ENCODE results near the gene DCXR. TPM values are rescaled to one million over a fixed set of nuclear protein-coding genes. Genes with fewer than 3 reads are reported as not detected.

DCXR gene
- total and polyA plus RNA-seq, 10 of the 15 experiments (the other 5 are each of a cell fraction or from before 2014, with no cell fraction given) = 12.3 to 139 (median 88.9) TPM

GRCh38 chr17:82029990-82030469 lies 7.5 kb downstream of the DCXR start:
- no peaks in the 10 kb centered on the region; the same call in 1 of the 2 replicates for H3K4me1 ChIP-seq (ENCODE audit: control insufficient read depth, insufficient read depth, low read length)
- no peak for ATAC-seq
- H3K9me3 ChIP-seq (replicated peaks; ENCODE audit: control insufficient read depth, insufficient read depth, low read length) = no peaks in the 10 kb centered on the region
- ChIA-PET POLR2A (interaction anchor here (1.1 to 1.3 kb wide), 2 partner anchors 20 to 70 kb away, joined by 3 read pairs; no protein-coding TSS in a partner anchor), CTCF (interaction anchor here (0.6 to 2.3 kb wide), 15 partner anchors 8 to 827 kb away, joined by 3 to 19 read pairs (median 3); no protein-coding TSS in a partner anchor), RAD21 (ENCODE audit: unreplicated experiment) (interaction anchor here (0.6 to 1.5 kb wide), 8 partner anchors 10 to 321 kb away, joined by 3 to 4 read pairs (median 4); no protein-coding TSS in a partner anchor), SMC1A (ENCODE audit: uncharacterized antibody, unreplicated experiment) (interaction anchor here (0.7 to 2.5 kb wide), 5 partner anchors 76 to 389 kb away, joined by 3 to 13 read pairs (median 4); no protein-coding TSS in a partner anchor)
- peak overlapping the region; percentile 94 for H3K4me2 ChIP-seq (ENCODE audit: control insufficient read depth, insufficient read depth)
- in situ Hi-C loops (cut with MboI) (no loop called here), intact Hi-C loops (cut with micrococcal nuclease; ENCODE audit: unreplicated experiment) (no loop called here)
- H3K36me3 ChIP-seq (ENCODE audit: control insufficient read depth in 2 of 2, insufficient read depth in 2 of 2, low read length in 1 of 2) = no peaks in the 10 kb centered on the region; a peak in 3 of 4 replicates
- no peak overlapping the region for H2AFZ ChIP-seq (ENCODE audit: control insufficient read depth, low read depth, low read length)
- no TSS peak for BruUV-seq (replicated peaks)
- no peak for FAIRE-seq
- no peak for DNase-seq (ENCODE audit: low read depth, low spot score)
- H3K9ac ChIP-seq (ENCODE audit: control insufficient read depth, insufficient read depth, low read length) = no peak overlapping the region
- no peak for TF ChIP-seq MAX (IDR thresholded peaks at IDR 0.05; ENCODE audit: low read depth, low read length)
- H3K27ac ChIP-seq (ENCODE audit: control insufficient read depth, insufficient read depth) = no peak overlapping the region
- no peaks in the 10 kb centered on the region for H3K27me3 ChIP-seq (replicated peaks in 1 of 2; ENCODE audit: control insufficient read depth in 2 of 2, insufficient read depth in 2 of 2, low read length in 1 of 2)
- 81% methylated on average over 18 of the region's 31 CpGs for WGBS (ENCODE audit: insufficient coverage, insufficient replicate concordance, low lambda C conversion rate, missing lambda C conversion rate)
- no peaks in the 10 kb centered on the region for H3K79me2 ChIP-seq (ENCODE audit: control insufficient read depth, insufficient read depth, low read length)
- no peak overlapping the region for H3K4me3 ChIP-seq
- no peaks in the 10 kb centered on the region for H4K20me1 ChIP-seq (ENCODE audit: control insufficient read depth, insufficient read depth)

- ChIA-PET POLR2A (interaction anchor here (1.1 to 1.3 kb wide), 2 partner anchors 21 to 69 kb away, joined by 3 read pairs; no protein-coding TSS in a partner anchor), SMC1A (ENCODE audit: uncharacterized antibody, unreplicated experiment) (interaction anchor here (2.5 kb wide), 1 partner anchor 125 kb away, joined by 13 read pairs; no protein-coding TSS in a partner anchor), RAD21 (ENCODE audit: unreplicated experiment) (interaction anchor here (1.2 to 1.5 kb wide), 5 partner anchors 77 to 321 kb away, joined by 3 to 4 read pairs (median 4); no protein-coding TSS in a partner anchor), CTCF (interaction anchor here (0.5 to 2.3 kb wide), 9 partner anchors 9 to 385 kb away, joined by 3 to 19 read pairs (median 4); no protein-coding TSS in a partner anchor)
- no peaks in the 10 kb centered on the region for H3K27me3 ChIP-seq (replicated peaks in 1 of 2; ENCODE audit: control insufficient read depth in 2 of 2, insufficient read depth in 2 of 2, low read length in 1 of 2)
- 92% methylated on average over 16 of the region's 16 CpGs for WGBS (ENCODE audit: insufficient coverage, insufficient replicate concordance, low lambda C conversion rate, missing lambda C conversion rate)
- H3K4me3 ChIP-seq = no peak overlapping the region
- ATAC-seq (no peak), DNase-seq (ENCODE audit: low read depth, low spot score) (no peak), FAIRE-seq (no peak)
- H2AFZ ChIP-seq (ENCODE audit: control insufficient read depth, low read depth, low read length) = no peak overlapping the region
- in situ Hi-C loops (cut with MboI) (no loop called here), intact Hi-C loops (cut with micrococcal nuclease; ENCODE audit: unreplicated experiment) (no loop called here)
- H3K4me1 ChIP-seq (ENCODE audit: control insufficient read depth, insufficient read depth, low read length) = peaks cover 3% of the 10 kb centered on the region; the same call in 1 of the 2 replicates
- TF ChIP-seq ZSCAN29 (IDR thresholded peaks at IDR 0.05) (no peak), RELB (IDR thresholded peaks at IDR 0.05; ENCODE audit: low read depth) (no peak), SIX5 (IDR thresholded peaks at IDR 0.05; ENCODE audit: low read depth, low read length, severe bottlenecking) (no peak), STAT1 (conservative IDR thresholded peaks at IDR 0.05) (no peak), HSF1 (IDR thresholded peaks at IDR 0.05; ENCODE audit: low read depth, low read length) (no peak), RCOR1 (conservative IDR thresholded peaks at IDR 0.05; ENCODE audit: low read depth, low read length) (no peak), IRF3 (IDR thresholded peaks at IDR 0.05) (no peak), IKZF1 (conservative IDR thresholded peaks at IDR 0.05) (no peak), MAX (IDR thresholded peaks at IDR 0.05; ENCODE audit: low read depth, low read length) (no peak), NR2F1 (conservative IDR thresholded peaks at IDR 0.05) (no peak)
- no peak overlapping the region for H3K27ac ChIP-seq (ENCODE audit: control insufficient read depth, insufficient read depth)
- no peak overlapping the region for H3K4me2 ChIP-seq (ENCODE audit: control insufficient read depth, insufficient read depth)
- H3K79me2 ChIP-seq (ENCODE audit: control insufficient read depth, insufficient read depth, low read length) = no peaks in the 10 kb centered on the region
- H3K36me3 ChIP-seq (ENCODE audit: control insufficient read depth in 2 of 2, insufficient read depth in 2 of 2, low read length in 1 of 2) = no peaks in the 10 kb centered on the region; a peak in 1 of 4 replicates
- H4K20me1 ChIP-seq (ENCODE audit: control insufficient read depth, insufficient read depth) = no peaks in the 10 kb centered on the region
- H3K9me3 ChIP-seq (replicated peaks; ENCODE audit: control insufficient read depth, insufficient read depth, low read length) = no peaks in the 10 kb centered on the region
- no TSS peak for BruUV-seq (replicated peaks)
- no peak overlapping the region for H3K9ac ChIP-seq (ENCODE audit: control insufficient read depth, insufficient read depth, low read length)
Measured at GRCh38 chr17:82029391-82029790, 8.1 kb downstream of the DCXR start.
